Measurements from ENCODE around the gene ITGB1BP2. TPM values are rescaled to one million over a fixed set of nuclear protein-coding genes. Genes with fewer than 3 reads are reported as not detected.

Gene ITGB1BP2
- total and polyA plus RNA-seq, 2 of the 13 experiments (the other 11 are each of a cell fraction or from before 2014, with no cell fraction given) = 0.90 to 2.2 TPM

GRCh38 chrX:71283403-71284143, 18.0 kb upstream of the ITGB1BP2 start, which contains the start of gene NONO (continued):
- TF ChIP-seq CEBPZ (IDR thresholded peaks at IDR 0.05; ENCODE audit: low read length) (no peak), EED (CRISPR knock-in tag; IDR thresholded peaks at IDR 0.05) (no peak), NFAT5 (CRISPR knock-in tag; IDR thresholded peaks at IDR 0.05) (no peak), ZNF776 (CRISPR knock-in tag; IDR thresholded peaks at IDR 0.05) (no peak), SAP130 (CRISPR knock-in tag; IDR thresholded peaks at IDR 0.05; ENCODE audit: low read depth) (peak; percentile 68), NFE2 (CRISPR knock-in tag; IDR thresholded peaks at IDR 0.05) (no peak), GMEB1 (CRISPR knock-in tag; IDR thresholded peaks at IDR 0.05; ENCODE audit: borderline replicate concordance) (peak; percentile 53; the same call in 1 of the 2 replicates), TSC22D2 (CRISPR knock-in tag; IDR thresholded peaks at IDR 0.05; ENCODE audit: borderline replicate concordance) (no peak), UBTF (CRISPR knock-in tag; IDR thresholded peaks at IDR 0.05) (0 out of 2 replicates have a peak, but pooled peaks have one; percentile 18), ZNF570 (CRISPR knock-in tag; IDR thresholded peaks at IDR 0.05; ENCODE audit: borderline replicate concordance) (no peak), CAMTA2 (CRISPR knock-in tag; IDR thresholded peaks at IDR 0.05; ENCODE audit: borderline replicate concordance) (no peak), SUZ12 (IDR thresholded peaks at IDR 0.05; ENCODE audit: low read depth, low read length) (no peak), TFE3 (CRISPR knock-in tag; IDR thresholded peaks at IDR 0.05) (no peak), ZNF136 (CRISPR knock-in tag; IDR thresholded peaks at IDR 0.05; ENCODE audit: low read depth) (no peak)
